GM23338 (cell line): ENCODE results near the gene COX8A. TPM values are rescaled to one million over a fixed set of nuclear protein-coding genes. Genes with fewer than 3 reads are reported as not detected.

Source experiments
- ATAC-seq: fragments of 200-7000 bp; cut with Tn5 transposase; 3 replicates; pipeline ENCODE4 v1.9.1; 2020
- DNase-seq: peaks from one replicate; pipeline ENCODE4 v3.0.0-alpha.2; 2015; ENCODE audit warnings: low spot score
- H2AFZ ChIP-seq: fragments of 200-600 bp; sonication (generic); 2 replicates; pipeline ENCODE4 v1.8.0; 2016; ENCODE audit warnings: antibody characterized with exemption, mild to moderate bottlenecking, moderate library complexity
- H3F3A ChIP-seq: fragments of 200-600 bp; sonication (generic); replicated peaks from 2 replicates; pipeline ENCODE4 v1.8.0; 2017; ENCODE audit warnings: antibody characterized with exemption, mixed run types, low read depth
- H3K27ac ChIP-seq: fragments of 200-600 bp; sonication (generic); 2 replicates; pipeline ENCODE4 v1.6.1; 2016; ENCODE audit warnings: low read depth
- H3K27me3 ChIP-seq: fragments of 200-600 bp; sonication (generic); 2 replicates; pipeline ENCODE4 v1.8.0; 2016; ENCODE audit warnings: mild to moderate bottlenecking, mixed run types, moderate library complexity; ENCODE audit not compliant: insufficient read depth
- H3K36me3 ChIP-seq: fragments of 200-600 bp; sonication (generic); 2 replicates; pipeline ENCODE4 v1.8.0; 2016; ENCODE audit warnings: mild to moderate bottlenecking; ENCODE audit not compliant: insufficient read depth
- H3K4me1 ChIP-seq: fragments of 200-600 bp; sonication (generic); 2 replicates; pipeline ENCODE4 v1.8.0; 2016; ENCODE audit warnings: mild to moderate bottlenecking, moderate library complexity; ENCODE audit not compliant: insufficient read depth
- H3K4me2 ChIP-seq: fragments of 200-600 bp; sonication (generic); 2 replicates; pipeline ENCODE4 v1.7.1; 2017; ENCODE audit warnings: mixed run types
- H3K4me3 ChIP-seq: fragments of 200-600 bp; sonication (generic); 2 replicates; pipeline ENCODE4 v1.6.1; 2016; ENCODE audit warnings: mixed run types
- H3K79me2 ChIP-seq: fragments of 200-600 bp; sonication (generic); replicated peaks from 2 replicates; pipeline ENCODE4 v1.8.0; 2017; ENCODE audit warnings: mild to moderate bottlenecking; ENCODE audit not compliant: insufficient read depth
- H3K9me2 ChIP-seq: fragments of 200-600 bp; sonication (generic); 2 replicates; pipeline ENCODE4 v1.8.0; 2017; ENCODE audit not compliant: insufficient read depth
- H4K20me1 ChIP-seq: fragments of 200-600 bp; sonication (generic); replicated peaks from 2 replicates; pipeline ENCODE4 v1.8.0; 2017; ENCODE audit warnings: mild to moderate bottlenecking; ENCODE audit not compliant: insufficient read depth
- H3K27ac Mint-ChIP-seq: 2 replicates; pipeline ENCODE4 v1.8.0; 2020; ENCODE audit warnings: inconsistent platforms, mild to moderate bottlenecking, moderate library complexity, mixed read lengths
- H3K27me3 Mint-ChIP-seq: 3 replicates; pipeline ENCODE4 v1.8.0; 2022; ENCODE audit warnings: low read depth, mild to moderate bottlenecking, moderate library complexity, mixed read lengths, inconsistent platforms; ENCODE audit not compliant: insufficient read depth, poor library complexity
- H3K36me3 Mint-ChIP-seq: 3 replicates; pipeline ENCODE4 v1.8.0; 2021; ENCODE audit warnings: low read depth, mild to moderate bottlenecking, inconsistent platforms, moderate library complexity, mixed read lengths
- H3K4me1 Mint-ChIP-seq: 3 replicates; pipeline ENCODE4 v1.8.0; 2020; ENCODE audit warnings: mild to moderate bottlenecking, inconsistent platforms, mixed read lengths
- H3K4me3 Mint-ChIP-seq: 3 replicates; pipeline ENCODE4 v1.8.0; 2021; ENCODE audit warnings: moderate library complexity, mild to moderate bottlenecking, inconsistent platforms, mixed read lengths
- H3K9me3 Mint-ChIP-seq: 3 replicates; pipeline ENCODE4 v1.8.0; 2020; ENCODE audit warnings: moderate library complexity, mild to moderate bottlenecking, inconsistent platforms, mixed read lengths
- CREB1 ChIP-seq: fragments of 250-450 bp; sonication (Bioruptor Pico); IDR thresholded peaks from 2 replicates; pipeline ENCODE4 v1.5.0; 2020; ENCODE audit warnings: low read depth, mild to moderate bottlenecking, moderate library complexity
- JUNB ChIP-seq: IDR thresholded peaks from one replicate; pipeline ENCODE4 v1.6.1; 2016; ENCODE audit warnings: antibody characterized with exemption; ENCODE audit not compliant: unreplicated experiment
- POLR2AphosphoS5 ChIP-seq: IDR thresholded peaks from 2 replicates; pipeline ENCODE4 v1.6.1; 2016; ENCODE audit warnings: antibody characterized with exemption, low read depth
- STAT1 ChIP-seq: IDR thresholded peaks from one replicate; pipeline ENCODE4 v1.6.1; 2016; ENCODE audit warnings: antibody characterized with exemption; ENCODE audit not compliant: unreplicated experiment
- ZNF114 ChIP-seq: fragments of 250-450 bp; sonication (Bioruptor Pico); IDR thresholded peaks from 2 replicates; pipeline ENCODE4 v1.5.0; 2020; ENCODE audit warnings: mild to moderate bottlenecking, moderate library complexity
- ZNF331 ChIP-seq: fragments of 250-450 bp; sonication (Bioruptor Pico); IDR thresholded peaks from 2 replicates; pipeline ENCODE4 v1.5.0; 2020; ENCODE audit warnings: low read depth, mild to moderate bottlenecking, moderate library complexity
- polyA plus RNA-seq: library from polyadenylated mRNA; unstranded; fragments of >200 nt; fragmentation: Nextera tagmentation; extraction: Ambion mirVana; gene quantifications from 2 replicates; pipeline ENCODE4 v1.2.1, GENCODE V29; 2016
- total RNA-seq: library from RNA; depleted of rRNA; stranded (reverse); fragments of >200 nt; shearing (Covaris generic); gene quantifications from 2 replicates; pipeline ENCODE4 v1.2.3, GENCODE V29; 2014
- TF ChIP-seq, protein P1 (sequence below): fragments of 250-450 bp; sonication (Bioruptor Pico); IDR thresholded peaks from 2 replicates; pipeline ENCODE4 v1.5.0; 2020; ENCODE audit warnings: mild to moderate bottlenecking, moderate library complexity
- TF ChIP-seq, protein P2 (sequence below), 2 experiments: fragments of 200-600 bp in 1 of 2; sonication (generic) in 1 of 2; conservative IDR thresholded peaks; 2 replicates each; pipeline versions ENCODE4 v1.5.1 to v1.6.1; 2016 to 2017; ENCODE audit warnings: antibody characterized with exemption in 2 of 2, low read depth in 2 of 2, mild to moderate bottlenecking in 2 of 2, moderate library complexity in 1 of 2
- TF ChIP-seq, protein P3 (sequence below): IDR thresholded peaks from 2 replicates; pipeline ENCODE4 v1.6.1; 2016; ENCODE audit warnings: antibody characterized with exemption
- TF ChIP-seq, protein P4 (sequence below): IDR thresholded peaks from one replicate; pipeline ENCODE4 v1.6.1; 2018; ENCODE audit warnings: antibody characterized with exemption; ENCODE audit not compliant: unreplicated experiment

COX8A gene
- total and polyA plus RNA-seq, 2 experiments from 2014 or later, result 427 to 483 TPM

DNA sequence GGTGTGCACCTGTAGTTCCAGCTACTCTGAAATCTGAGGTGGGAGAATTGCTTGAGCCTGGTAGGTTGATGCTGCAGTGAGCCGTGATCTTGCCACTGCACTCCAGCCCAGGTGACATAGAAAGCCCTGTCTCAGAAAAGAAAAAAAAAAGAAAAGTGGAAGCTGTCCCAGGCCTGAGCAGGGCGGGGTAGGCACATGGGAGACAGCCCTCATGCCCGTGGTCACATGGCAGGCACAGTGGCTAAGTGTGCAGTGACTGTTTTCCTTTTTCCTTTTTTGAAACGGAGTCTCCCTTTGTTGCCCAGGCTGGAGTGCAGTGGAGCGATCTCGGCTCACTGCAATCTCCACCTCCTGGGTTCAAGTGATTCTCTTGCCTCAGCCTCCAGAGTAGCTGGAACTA lies 19.6 kb downstream of the COX8A start (continued):
- TF ChIP-seq, protein P1, sequence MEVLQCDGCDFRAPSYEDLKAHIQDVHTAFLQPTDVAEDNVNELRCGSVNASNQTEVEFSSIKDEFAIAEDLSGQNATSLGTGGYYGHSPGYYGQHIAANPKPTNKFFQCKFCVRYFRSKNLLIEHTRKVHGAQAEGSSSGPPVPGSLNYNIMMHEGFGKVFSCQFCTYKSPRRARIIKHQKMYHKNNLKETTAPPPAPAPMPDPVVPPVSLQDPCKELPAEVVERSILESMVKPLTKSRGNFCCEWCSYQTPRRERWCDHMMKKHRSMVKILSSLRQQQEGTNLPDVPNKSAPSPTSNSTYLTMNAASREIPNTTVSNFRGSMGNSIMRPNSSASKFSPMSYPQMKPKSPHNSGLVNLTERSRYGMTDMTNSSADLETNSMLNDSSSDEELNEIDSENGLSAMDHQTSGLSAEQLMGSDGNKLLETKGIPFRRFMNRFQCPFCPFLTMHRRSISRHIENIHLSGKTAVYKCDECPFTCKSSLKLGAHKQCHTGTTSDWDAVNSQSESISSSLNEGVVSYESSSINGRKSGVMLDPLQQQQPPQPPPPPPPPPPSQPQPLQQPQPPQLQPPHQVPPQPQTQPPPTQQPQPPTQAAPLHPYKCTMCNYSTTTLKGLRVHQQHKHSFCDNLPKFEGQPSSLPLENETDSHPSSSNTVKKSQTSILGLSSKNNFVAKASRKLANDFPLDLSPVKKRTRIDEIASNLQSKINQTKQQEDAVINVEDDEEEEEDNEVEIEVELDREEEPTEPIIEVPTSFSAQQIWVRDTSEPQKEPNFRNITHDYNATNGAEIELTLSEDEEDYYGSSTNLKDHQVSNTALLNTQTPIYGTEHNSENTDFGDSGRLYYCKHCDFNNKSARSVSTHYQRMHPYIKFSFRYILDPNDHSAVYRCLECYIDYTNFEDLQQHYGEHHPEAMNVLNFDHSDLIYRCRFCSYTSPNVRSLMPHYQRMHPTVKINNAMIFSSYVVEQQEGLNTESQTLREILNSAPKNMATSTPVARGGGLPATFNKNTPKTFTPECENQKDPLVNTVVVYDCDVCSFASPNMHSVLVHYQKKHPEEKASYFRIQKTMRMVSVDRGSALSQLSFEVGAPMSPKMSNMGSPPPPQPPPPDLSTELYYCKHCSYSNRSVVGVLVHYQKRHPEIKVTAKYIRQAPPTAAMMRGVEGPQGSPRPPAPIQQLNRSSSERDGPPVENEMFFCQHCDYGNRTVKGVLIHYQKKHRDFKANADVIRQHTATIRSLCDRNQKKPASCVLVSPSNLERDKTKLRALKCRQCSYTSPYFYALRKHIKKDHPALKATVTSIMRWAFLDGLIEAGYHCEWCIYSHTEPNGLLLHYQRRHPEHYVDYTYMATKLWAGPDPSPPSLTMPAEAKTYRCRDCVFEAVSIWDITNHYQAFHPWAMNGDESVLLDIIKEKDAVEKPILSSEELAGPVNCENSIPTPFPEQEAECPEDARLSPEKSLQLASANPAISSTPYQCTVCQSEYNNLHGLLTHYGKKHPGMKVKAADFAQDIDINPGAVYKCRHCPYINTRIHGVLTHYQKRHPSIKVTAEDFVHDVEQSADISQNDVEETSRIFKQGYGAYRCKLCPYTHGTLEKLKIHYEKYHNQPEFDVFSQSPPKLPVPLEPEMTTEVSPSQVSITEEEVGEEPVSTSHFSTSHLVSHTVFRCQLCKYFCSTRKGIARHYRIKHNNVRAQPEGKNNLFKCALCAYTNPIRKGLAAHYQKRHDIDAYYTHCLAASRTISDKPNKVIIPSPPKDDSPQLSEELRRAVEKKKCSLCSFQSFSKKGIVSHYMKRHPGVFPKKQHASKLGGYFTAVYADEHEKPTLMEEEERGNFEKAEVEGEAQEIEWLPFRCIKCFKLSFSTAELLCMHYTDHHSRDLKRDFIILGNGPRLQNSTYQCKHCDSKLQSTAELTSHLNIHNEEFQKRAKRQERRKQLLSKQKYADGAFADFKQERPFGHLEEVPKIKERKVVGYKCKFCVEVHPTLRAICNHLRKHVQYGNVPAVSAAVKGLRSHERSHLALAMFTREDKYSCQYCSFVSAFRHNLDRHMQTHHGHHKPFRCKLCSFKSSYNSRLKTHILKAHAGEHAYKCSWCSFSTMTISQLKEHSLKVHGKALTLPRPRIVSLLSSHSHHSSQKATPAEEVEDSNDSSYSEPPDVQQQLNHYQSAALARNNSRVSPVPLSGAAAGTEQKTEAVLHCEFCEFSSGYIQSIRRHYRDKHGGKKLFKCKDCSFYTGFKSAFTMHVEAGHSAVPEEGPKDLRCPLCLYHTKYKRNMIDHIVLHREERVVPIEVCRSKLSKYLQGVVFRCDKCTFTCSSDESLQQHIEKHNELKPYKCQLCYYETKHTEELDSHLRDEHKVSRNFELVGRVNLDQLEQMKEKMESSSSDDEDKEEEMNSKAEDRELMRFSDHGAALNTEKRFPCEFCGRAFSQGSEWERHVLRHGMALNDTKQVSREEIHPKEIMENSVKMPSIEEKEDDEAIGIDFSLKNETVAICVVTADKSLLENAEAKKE, result no peak
- TF ChIP-seq, protein P2, sequence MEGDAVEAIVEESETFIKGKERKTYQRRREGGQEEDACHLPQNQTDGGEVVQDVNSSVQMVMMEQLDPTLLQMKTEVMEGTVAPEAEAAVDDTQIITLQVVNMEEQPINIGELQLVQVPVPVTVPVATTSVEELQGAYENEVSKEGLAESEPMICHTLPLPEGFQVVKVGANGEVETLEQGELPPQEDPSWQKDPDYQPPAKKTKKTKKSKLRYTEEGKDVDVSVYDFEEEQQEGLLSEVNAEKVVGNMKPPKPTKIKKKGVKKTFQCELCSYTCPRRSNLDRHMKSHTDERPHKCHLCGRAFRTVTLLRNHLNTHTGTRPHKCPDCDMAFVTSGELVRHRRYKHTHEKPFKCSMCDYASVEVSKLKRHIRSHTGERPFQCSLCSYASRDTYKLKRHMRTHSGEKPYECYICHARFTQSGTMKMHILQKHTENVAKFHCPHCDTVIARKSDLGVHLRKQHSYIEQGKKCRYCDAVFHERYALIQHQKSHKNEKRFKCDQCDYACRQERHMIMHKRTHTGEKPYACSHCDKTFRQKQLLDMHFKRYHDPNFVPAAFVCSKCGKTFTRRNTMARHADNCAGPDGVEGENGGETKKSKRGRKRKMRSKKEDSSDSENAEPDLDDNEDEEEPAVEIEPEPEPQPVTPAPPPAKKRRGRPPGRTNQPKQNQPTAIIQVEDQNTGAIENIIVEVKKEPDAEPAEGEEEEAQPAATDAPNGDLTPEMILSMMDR (conservative IDR thresholded peaks at IDR 0.05; ENCODE audit: low read depth in 2 of 2), result no peak
- TF ChIP-seq CREB1 (CRISPR knock-in tag), result no peak
- TF ChIP-seq STAT1, result no peak
- TF ChIP-seq, protein P3, sequence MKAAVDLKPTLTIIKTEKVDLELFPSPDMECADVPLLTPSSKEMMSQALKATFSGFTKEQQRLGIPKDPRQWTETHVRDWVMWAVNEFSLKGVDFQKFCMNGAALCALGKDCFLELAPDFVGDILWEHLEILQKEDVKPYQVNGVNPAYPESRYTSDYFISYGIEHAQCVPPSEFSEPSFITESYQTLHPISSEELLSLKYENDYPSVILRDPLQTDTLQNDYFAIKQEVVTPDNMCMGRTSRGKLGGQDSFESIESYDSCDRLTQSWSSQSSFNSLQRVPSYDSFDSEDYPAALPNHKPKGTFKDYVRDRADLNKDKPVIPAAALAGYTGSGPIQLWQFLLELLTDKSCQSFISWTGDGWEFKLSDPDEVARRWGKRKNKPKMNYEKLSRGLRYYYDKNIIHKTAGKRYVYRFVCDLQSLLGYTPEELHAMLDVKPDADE, result no peak

DNA sequence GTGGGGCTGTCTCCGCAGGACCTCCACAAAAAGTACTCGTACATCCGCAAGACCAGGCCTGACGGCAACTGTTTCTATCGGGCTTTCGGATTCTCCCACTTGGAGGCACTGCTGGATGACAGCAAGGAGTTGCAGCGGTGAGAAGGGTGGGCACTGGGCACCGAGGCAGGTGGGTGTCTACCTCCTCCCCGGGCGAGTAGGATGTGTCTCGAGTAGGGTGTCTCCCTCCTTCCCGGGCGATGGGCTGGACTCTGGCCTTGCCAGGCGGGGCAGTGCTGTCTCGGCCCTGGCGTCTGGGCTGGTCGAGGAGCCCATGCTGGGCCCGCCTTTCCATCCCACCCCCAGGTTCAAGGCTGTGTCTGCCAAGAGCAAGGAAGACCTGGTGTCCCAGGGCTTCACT lies 22.1 kb downstream of the COX8A start:
- Mint-ChIP-seq H3K27me3 (peaks cover 8% of the 10 kb centered on the region), H3K4me3 (no peak overlapping the region), H3K4me1 (peaks cover 15% of the 10 kb centered on the region), H3K36me3 (peaks cover 53% of the 10 kb centered on the region), H3K27ac (no peak overlapping the region), H3K9me3 (no peaks in the 10 kb centered on the region; the same call in 2 of the 3 replicates)
- H2AFZ ChIP-seq, result no peak overlapping the region
- no peaks in the 10 kb centered on the region for H3K9me2 ChIP-seq
- H3K36me3 ChIP-seq, result no peaks in the 10 kb centered on the region
- peaks cover 10% of the 10 kb centered on the region for H3K4me1 ChIP-seq
- no peak overlapping the region for H3K4me3 ChIP-seq
- peaks cover 13% of the 10 kb centered on the region for H4K20me1 ChIP-seq
- peaks cover 14% of the 10 kb centered on the region for H3K27me3 ChIP-seq
- 0 out of 2 replicates have a peak, but pooled peaks cover 8% of the 10 kb centered on the region for H3K79me2 ChIP-seq
- H3K4me2 ChIP-seq, result no peak overlapping the region
- H3F3A ChIP-seq, result peaks cover 22% of the 10 kb centered on the region; the same call in 1 of the 2 replicates
- ATAC-seq, result no peak
- DNase-seq, result no peak
- H3K27ac ChIP-seq, result no peak overlapping the region
- TF ChIP-seq CREB1 (CRISPR knock-in tag) (no peak), STAT1 (no peak), JUNB (no peak), ZNF114 (no peak), POLR2AphosphoS5 (no peak), ZNF331 (CRISPR knock-in tag) (no peak)
- TF ChIP-seq, protein P4, sequence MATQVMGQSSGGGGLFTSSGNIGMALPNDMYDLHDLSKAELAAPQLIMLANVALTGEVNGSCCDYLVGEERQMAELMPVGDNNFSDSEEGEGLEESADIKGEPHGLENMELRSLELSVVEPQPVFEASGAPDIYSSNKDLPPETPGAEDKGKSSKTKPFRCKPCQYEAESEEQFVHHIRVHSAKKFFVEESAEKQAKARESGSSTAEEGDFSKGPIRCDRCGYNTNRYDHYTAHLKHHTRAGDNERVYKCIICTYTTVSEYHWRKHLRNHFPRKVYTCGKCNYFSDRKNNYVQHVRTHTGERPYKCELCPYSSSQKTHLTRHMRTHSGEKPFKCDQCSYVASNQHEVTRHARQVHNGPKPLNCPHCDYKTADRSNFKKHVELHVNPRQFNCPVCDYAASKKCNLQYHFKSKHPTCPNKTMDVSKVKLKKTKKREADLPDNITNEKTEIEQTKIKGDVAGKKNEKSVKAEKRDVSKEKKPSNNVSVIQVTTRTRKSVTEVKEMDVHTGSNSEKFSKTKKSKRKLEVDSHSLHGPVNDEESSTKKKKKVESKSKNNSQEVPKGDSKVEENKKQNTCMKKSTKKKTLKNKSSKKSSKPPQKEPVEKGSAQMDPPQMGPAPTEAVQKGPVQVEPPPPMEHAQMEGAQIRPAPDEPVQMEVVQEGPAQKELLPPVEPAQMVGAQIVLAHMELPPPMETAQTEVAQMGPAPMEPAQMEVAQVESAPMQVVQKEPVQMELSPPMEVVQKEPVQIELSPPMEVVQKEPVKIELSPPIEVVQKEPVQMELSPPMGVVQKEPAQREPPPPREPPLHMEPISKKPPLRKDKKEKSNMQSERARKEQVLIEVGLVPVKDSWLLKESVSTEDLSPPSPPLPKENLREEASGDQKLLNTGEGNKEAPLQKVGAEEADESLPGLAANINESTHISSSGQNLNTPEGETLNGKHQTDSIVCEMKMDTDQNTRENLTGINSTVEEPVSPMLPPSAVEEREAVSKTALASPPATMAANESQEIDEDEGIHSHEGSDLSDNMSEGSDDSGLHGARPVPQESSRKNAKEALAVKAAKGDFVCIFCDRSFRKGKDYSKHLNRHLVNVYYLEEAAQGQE, result no peak
- TF ChIP-seq, protein P2 (conservative IDR thresholded peaks at IDR 0.05; ENCODE audit: low read depth in 2 of 2), result no peak
